OCI-LY7 (cell line): ENCODE results near the gene EXOC4. TPM values are rescaled to one million over a fixed set of nuclear protein-coding genes. Genes with fewer than 3 reads are reported as not detected.

Source experiments
- BruUV-seq: library from RNA; stranded (reverse); fragments of 400-500 nt; replicated peaks from 2 replicates; lab custom pipeline; 2021; lab: Mats Ljungman, UMichigan
- CTCF ChIA-PET: fragments of 300-600 bp; sonication (Branson Sonifier 250); formaldehyde crosslinking; loops from one replicate; lab custom pipeline; 2022; ENCODE audit warnings: antibody characterized with exemption; ENCODE audit not compliant: unreplicated experiment; lab: Charles Lee
- POLR2A ChIA-PET: fragments of 300-600 bp; sonication (Branson Sonifier 250); formaldehyde crosslinking; loops from one replicate; lab custom pipeline; 2022; ENCODE audit warnings: antibody characterized with exemption; lab: Charles Lee
- DNase-seq: peaks from one replicate; pipeline ENCODE4 v3.0.0-alpha.2; 2015; ENCODE audit warnings: low spot score
- H2AFZ ChIP-seq: fragments of 200-600 bp; sonication (generic), shearing (Covaris generic); 2 replicates; pipeline ENCODE4 v1.6.1; 2014; ENCODE audit warnings: mild to moderate bottlenecking, antibody characterized with exemption, low read length, moderate library complexity
- H3K27ac ChIP-seq: fragments of 200-600 bp; sonication (generic); 2 replicates; pipeline ENCODE4 v1.5.1; 2014; ENCODE audit warnings: mixed run types, low read depth, mild to moderate bottlenecking, moderate library complexity, low read length, inconsistent platforms; ENCODE audit not compliant: poor library complexity, severe bottlenecking
- H3K36me3 ChIP-seq: fragments of 200-600 bp; sonication (generic); 2 replicates; pipeline ENCODE4 v1.6.1; 2014; ENCODE audit warnings: mild to moderate bottlenecking, antibody characterized with exemption, low read length, moderate library complexity, mixed read lengths; ENCODE audit not compliant: insufficient read depth
- H3K4me1 ChIP-seq: fragments of 200-600 bp; sonication (generic); 2 replicates; pipeline ENCODE4 v1.5.1; 2014; ENCODE audit warnings: mild to moderate bottlenecking, low read length; ENCODE audit not compliant: insufficient read depth, poor library complexity, severe bottlenecking
- H3K4me2 ChIP-seq: fragments of 200-600 bp; sonication (generic); 2 replicates; pipeline ENCODE4 v1.6.1; 2014; ENCODE audit warnings: mild to moderate bottlenecking, low read length
- H3K4me3 ChIP-seq: fragments of 200-600 bp; sonication (generic); 2 replicates; pipeline ENCODE4 v1.5.1; 2014; ENCODE audit warnings: mild to moderate bottlenecking, low read depth, low read length; ENCODE audit not compliant: poor library complexity, severe bottlenecking
- H3K79me2 ChIP-seq: fragments of 200-600 bp; sonication (generic); 2 replicates; pipeline ENCODE4 v1.6.1; 2016; ENCODE audit warnings: low read depth, mild to moderate bottlenecking, low read length, moderate library complexity, mixed read lengths; ENCODE audit not compliant: insufficient read depth
- H3K9me2 ChIP-seq: fragments of 200-600 bp; sonication (generic); 2 replicates; pipeline ENCODE4 v1.6.1; 2016; ENCODE audit warnings: mild to moderate bottlenecking, low read length, mixed read lengths; ENCODE audit not compliant: insufficient read depth
- H3K9me3 ChIP-seq: fragments of 200-600 bp; sonication (generic); 2 replicates; pipeline ENCODE4 v1.6.1; 2014; ENCODE audit warnings: mild to moderate bottlenecking, mixed run types, low read length, mixed read lengths
- H4K20me1 ChIP-seq: fragments of 200-600 bp; sonication (generic); 2 replicates; pipeline ENCODE4 v1.6.1; 2014; ENCODE audit warnings: mild to moderate bottlenecking, antibody characterized with exemption, low read length, moderate library complexity, mixed read lengths; ENCODE audit not compliant: insufficient read depth
- EZH2phosphoT487 ChIP-seq: fragments of 200-600 bp; sonication (generic); IDR thresholded peaks from 2 replicates; pipeline ENCODE4 v1.6.1; 2018; ENCODE audit warnings: low read depth, borderline replicate concordance, mild to moderate bottlenecking, mixed run types, antibody characterized with exemption, low read length, moderate library complexity, mixed read lengths
- intact Hi-C: fragments of 100-400 bp; cut with micrococcal nuclease; formaldehyde crosslinking; loops from one replicate; pipeline ENCODE4 v1.10.0; 2022; ENCODE audit not compliant: unreplicated experiment
- total RNA-seq, 2 experiments: library from RNA; depleted of rRNA in 1 of 2; stranded (reverse); fragments of >200 nt in 1 of 2; shearing (Covaris generic) in 1 of 2; gene quantifications; 2 replicates each; pipeline ENCODE4 v1.2.3, GENCODE V29; 2014 to 2022
- TF ChIP-seq, protein P1 (sequence below): fragments of 200-600 bp; sonication (generic); conservative IDR thresholded peaks from 2 replicates; pipeline ENCODE4 v1.5.1; 2014; ENCODE audit warnings: mild to moderate bottlenecking, antibody characterized with exemption, low read length, moderate library complexity, mixed read lengths

Gene EXOC4
- total RNA-seq, 2 experiments from 2014 or later: 75.1 to 93.2 TPM

DNA sequence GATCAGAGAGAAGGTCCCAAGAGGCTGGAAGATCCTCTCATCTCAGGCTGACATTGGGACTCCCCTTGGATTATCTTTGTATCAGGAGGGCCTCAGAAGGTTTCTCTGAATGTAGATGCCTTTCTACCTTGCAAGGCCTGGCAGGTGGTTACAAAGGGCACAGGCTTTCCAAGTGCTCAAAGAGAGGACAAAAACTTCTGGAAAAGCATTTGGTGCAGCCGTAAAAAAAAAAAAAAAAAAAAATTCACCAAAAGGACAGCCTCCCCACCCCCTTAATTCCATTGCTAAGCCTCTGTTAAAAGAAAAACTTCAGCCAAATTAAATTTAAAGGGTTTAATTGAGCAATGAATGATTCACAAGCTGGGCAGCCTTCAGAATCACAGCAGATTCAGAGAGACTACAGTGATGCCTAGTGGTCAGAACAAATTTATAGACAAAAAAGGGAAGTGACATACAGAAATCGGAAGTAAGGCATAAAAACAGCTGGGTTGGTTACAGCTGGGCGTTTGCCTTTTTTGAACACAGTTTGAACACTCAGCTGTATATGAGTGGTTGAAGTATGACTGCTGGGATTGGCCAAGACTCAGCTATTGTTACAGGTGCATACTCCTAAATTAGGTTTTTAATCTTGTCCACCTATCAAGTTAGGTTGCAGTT lies 831.7 kb downstream of the EXOC4 start:
- H4K20me1 ChIP-seq: no peaks in the 10 kb centered on the region
- H3K9me2 ChIP-seq: no peaks in the 10 kb centered on the region
- TF ChIP-seq, protein P1, sequence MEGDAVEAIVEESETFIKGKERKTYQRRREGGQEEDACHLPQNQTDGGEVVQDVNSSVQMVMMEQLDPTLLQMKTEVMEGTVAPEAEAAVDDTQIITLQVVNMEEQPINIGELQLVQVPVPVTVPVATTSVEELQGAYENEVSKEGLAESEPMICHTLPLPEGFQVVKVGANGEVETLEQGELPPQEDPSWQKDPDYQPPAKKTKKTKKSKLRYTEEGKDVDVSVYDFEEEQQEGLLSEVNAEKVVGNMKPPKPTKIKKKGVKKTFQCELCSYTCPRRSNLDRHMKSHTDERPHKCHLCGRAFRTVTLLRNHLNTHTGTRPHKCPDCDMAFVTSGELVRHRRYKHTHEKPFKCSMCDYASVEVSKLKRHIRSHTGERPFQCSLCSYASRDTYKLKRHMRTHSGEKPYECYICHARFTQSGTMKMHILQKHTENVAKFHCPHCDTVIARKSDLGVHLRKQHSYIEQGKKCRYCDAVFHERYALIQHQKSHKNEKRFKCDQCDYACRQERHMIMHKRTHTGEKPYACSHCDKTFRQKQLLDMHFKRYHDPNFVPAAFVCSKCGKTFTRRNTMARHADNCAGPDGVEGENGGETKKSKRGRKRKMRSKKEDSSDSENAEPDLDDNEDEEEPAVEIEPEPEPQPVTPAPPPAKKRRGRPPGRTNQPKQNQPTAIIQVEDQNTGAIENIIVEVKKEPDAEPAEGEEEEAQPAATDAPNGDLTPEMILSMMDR: peak; percentile 39; the same call in 1 of the 2 replicates
- no peak for TF ChIP-seq EZH2phosphoT487
- intact Hi-C loops: loop anchor here (1.0 to 5.0 kb wide), 2 partner anchors 68 to 163 kb away; no protein-coding TSS in a partner anchor
- CTCF ChIA-PET: interaction anchor here (0.8 kb wide), 2 partner anchors 57 to 68 kb away, joined by 3 read pairs; no protein-coding TSS in a partner anchor
- peaks cover 5% of the 10 kb centered on the region; the same call in 1 of the 2 replicates for H3K36me3 ChIP-seq
- peaks cover 20% of the 10 kb centered on the region for H3K4me1 ChIP-seq
- peak overlapping the region; percentile 10; the same call in 1 of the 2 replicates for H3K4me2 ChIP-seq
- H3K9me3 ChIP-seq: peaks cover 42% of the 10 kb centered on the region; the same call in 1 of the 2 replicates
- H3K79me2 ChIP-seq: no peaks in the 10 kb centered on the region
- peak overlapping the region; percentile 47 for H3K27ac ChIP-seq
- H2AFZ ChIP-seq: no peak overlapping the region
- no peak overlapping the region for H3K4me3 ChIP-seq
- DNase-seq: peak; percentile 79
- BruUV-seq: TSS peak; percentile 67
- POLR2A ChIA-PET: interaction anchor here (0.7 to 2.0 kb wide), 12 partner anchors 16 to 687 kb away, joined by 3 to 8 read pairs (median 4); no protein-coding TSS in a partner anchor

DNA sequence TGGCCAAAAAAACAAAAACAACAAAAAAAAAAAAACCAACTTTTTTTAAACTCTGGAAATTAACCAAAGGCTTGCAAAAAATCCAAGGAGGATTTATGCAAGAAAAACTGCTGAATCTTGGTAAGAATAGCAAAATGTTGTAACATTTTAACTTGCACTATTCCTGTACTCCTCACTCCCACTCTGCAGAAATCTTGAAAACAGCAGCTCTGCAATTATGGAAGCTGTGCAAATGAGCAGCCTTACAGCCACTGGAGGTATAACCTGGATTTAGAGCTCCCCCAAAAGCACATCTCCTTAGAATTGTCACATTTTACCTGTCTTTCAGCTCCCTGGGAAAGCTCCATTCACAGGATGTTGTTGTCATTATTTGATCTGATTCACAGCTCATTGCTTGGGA lies 832.4 kb downstream of the EXOC4 start:
- H3K9me3 ChIP-seq: peaks cover 49% of the 10 kb centered on the region
- BruUV-seq: no TSS peak
- H4K20me1 ChIP-seq: no peaks in the 10 kb centered on the region
- H3K27ac ChIP-seq: peak overlapping the region; percentile 47
- H3K4me3 ChIP-seq: no peak overlapping the region
- POLR2A ChIA-PET: interaction anchor here (0.7 to 2.0 kb wide), 9 partner anchors 17 to 687 kb away, joined by 3 to 8 read pairs (median 4); no protein-coding TSS in a partner anchor
- H3K9me2 ChIP-seq: no peaks in the 10 kb centered on the region
- peaks cover 5% of the 10 kb centered on the region; the same call in 1 of the 2 replicates for H3K36me3 ChIP-seq
- CTCF ChIA-PET: interaction anchor here (0.6 to 0.8 kb wide), 3 partner anchors 35 to 69 kb away, joined by 3 read pairs; no protein-coding TSS in a partner anchor
- peaks cover 20% of the 10 kb centered on the region for H3K4me1 ChIP-seq
- no peak overlapping the region for H2AFZ ChIP-seq
- DNase-seq: no peak
- TF ChIP-seq, protein P1: no peak
- no peak for TF ChIP-seq EZH2phosphoT487
- intact Hi-C loops: loop anchor here (5.0 kb wide), 1 partner anchor 162 kb away; no protein-coding TSS in a partner anchor
- peak overlapping the region; percentile 10; the same call in 1 of the 2 replicates for H3K4me2 ChIP-seq
- H3K79me2 ChIP-seq: no peaks in the 10 kb centered on the region
